ENCODE measurements around the gene GPR135. TPM values are rescaled to one million over a fixed set of nuclear protein-coding genes. Genes with fewer than 3 reads are reported as not detected.

GPR135 gene
- total and polyA plus RNA-seq, 2 of the 13 experiments (the other 11 are each of a cell fraction or from before 2014, with no cell fraction given): 0.46 to 1.3 TPM

DNA sequence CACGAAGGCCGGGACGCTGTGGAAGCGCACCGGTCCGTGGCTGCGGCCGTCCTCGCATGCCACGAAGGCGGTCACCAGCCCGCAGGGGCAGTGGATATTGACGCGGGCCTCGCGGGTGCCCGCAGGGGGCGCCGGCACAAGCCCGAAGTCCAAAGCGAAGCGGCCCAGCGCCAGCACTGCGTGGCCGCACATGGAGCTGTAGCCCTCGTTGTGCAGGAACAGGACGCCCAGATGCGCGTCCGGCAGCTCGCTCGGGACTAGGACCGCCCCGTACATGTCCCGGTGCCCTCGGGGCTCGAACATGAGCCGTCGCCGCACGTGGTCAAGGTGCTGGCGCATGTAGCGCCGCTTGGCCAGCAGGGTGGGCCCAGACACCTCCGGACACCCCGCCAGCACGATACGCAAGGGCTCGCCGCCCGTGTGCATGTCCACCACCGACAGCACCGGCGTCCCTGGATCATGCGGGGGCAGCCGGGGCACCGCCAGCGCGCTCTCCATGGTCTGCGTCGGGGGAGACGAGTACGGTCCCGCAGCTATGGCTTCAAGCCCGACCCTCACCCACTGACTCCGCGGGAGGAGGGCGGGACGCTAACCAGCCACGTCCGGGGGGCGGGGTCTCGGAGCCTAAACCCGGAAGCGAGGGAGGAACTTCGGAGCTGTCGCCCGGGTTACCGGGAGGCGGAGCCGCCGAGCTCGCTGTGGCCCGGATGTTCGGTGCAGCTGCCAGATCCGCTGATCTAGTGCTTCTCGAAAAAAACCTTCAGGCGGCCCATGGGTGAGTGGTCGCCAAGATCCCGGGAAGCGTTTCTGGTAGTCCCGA lies 18.8 kb upstream of the GPR135 start, which contains the start of the genes JKAMP and L3HYPDH (continued):
- TF ChIP-seq ESRRA (CRISPR knock-in tag; IDR thresholded peaks at IDR 0.05; ENCODE audit: low read depth) (peak; percentile 54), KDM3A (CRISPR knock-in tag; IDR thresholded peaks at IDR 0.05; ENCODE audit: low read depth) (peak; percentile 87), ZFP1 (CRISPR knock-in tag; IDR thresholded peaks at IDR 0.05) (no peak), KLF15 (CRISPR knock-in tag; IDR thresholded peaks at IDR 0.05; ENCODE audit: borderline replicate concordance) (peak; percentile 98; the same call in 1 of the 2 replicates), PAF1 (CRISPR knock-in tag; IDR thresholded peaks at IDR 0.05) (no peak), CBFB (CRISPR knock-in tag; IDR thresholded peaks at IDR 0.05) (peak; percentile 70), CBX1 (IDR thresholded peaks at IDR 0.05; ENCODE audit: low read depth) (peak; percentile 89), ZNF317 (CRISPR knock-in tag; IDR thresholded peaks at IDR 0.05) (peak; percentile 82), SALL1 (CRISPR knock-in tag; IDR thresholded peaks at IDR 0.05) (peak; percentile 90), ZNF788 (CRISPR knock-in tag; IDR thresholded peaks at IDR 0.05; ENCODE audit: borderline replicate concordance) (peak; percentile 94; the same call in 1 of the 2 replicates), GATA4 (IDR thresholded peaks at IDR 0.05; ENCODE audit: borderline replicate concordance, low read depth) (peak; percentile 87), MBNL3 (CRISPR knock-in tag; conservative IDR thresholded peaks at IDR 0.05) (no peak), ZNF230 (CRISPR knock-in tag; IDR thresholded peaks at IDR 0.05) (peak; percentile 95), GZF1 (CRISPR knock-in tag; IDR thresholded peaks at IDR 0.05) (peak; percentile 92), ZNF337 (CRISPR knock-in tag; IDR thresholded peaks at IDR 0.05; ENCODE audit: borderline replicate concordance, low read depth) (peak; percentile 73; the same call in 1 of the 2 replicates), ISX (CRISPR knock-in tag; conservative IDR thresholded peaks at IDR 0.05) (peak; percentile 96), ZNF816 (CRISPR knock-in tag; IDR thresholded peaks at IDR 0.05; ENCODE audit: borderline replicate concordance) (peak; percentile 91), FOXC1 (CRISPR knock-in tag; IDR thresholded peaks at IDR 0.05; ENCODE audit: borderline replicate concordance) (peak; percentile 99)
- TF ChIP-seq, protein P1, sequence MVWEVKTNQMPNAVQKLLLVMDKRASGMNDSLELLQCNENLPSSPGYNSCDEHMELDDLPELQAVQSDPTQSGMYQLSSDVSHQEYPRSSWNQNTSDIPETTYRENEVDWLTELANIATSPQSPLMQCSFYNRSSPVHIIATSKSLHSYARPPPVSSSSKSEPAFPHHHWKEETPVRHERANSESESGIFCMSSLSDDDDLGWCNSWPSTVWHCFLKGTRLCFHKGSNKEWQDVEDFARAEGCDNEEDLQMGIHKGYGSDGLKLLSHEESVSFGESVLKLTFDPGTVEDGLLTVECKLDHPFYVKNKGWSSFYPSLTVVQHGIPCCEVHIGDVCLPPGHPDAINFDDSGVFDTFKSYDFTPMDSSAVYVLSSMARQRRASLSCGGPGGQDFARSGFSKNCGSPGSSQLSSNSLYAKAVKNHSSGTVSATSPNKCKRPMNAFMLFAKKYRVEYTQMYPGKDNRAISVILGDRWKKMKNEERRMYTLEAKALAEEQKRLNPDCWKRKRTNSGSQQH (CRISPR knock-in tag; IDR thresholded peaks at IDR 0.05; ENCODE audit: low read depth): 0 out of 2 replicates have a peak, but pooled peaks have one; percentile 49
- TF ChIP-seq, protein P2, sequence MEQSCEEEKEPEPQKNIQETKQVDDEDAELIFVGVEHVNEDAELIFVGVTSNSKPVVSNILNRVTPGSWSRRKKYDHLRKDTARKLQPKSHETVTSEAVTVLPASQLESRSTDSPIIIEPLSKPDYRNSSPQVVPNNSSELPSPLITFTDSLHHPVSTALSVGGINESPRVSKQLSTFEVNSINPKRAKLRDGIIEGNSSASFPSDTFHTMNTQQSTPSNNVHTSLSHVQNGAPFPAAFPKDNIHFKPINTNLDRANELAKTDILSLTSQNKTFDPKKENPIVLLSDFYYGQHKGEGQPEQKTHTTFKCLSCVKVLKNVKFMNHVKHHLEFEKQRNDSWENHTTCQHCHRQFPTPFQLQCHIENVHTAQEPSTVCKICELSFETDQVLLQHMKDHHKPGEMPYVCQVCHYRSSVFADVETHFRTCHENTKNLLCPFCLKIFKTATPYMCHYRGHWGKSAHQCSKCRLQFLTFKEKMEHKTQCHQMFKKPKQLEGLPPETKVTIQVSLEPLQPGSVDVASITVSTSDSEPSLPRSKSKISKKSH (CRISPR knock-in tag; IDR thresholded peaks at IDR 0.05; ENCODE audit: borderline replicate concordance): peak; percentile 94
- TF ChIP-seq, protein P3, sequence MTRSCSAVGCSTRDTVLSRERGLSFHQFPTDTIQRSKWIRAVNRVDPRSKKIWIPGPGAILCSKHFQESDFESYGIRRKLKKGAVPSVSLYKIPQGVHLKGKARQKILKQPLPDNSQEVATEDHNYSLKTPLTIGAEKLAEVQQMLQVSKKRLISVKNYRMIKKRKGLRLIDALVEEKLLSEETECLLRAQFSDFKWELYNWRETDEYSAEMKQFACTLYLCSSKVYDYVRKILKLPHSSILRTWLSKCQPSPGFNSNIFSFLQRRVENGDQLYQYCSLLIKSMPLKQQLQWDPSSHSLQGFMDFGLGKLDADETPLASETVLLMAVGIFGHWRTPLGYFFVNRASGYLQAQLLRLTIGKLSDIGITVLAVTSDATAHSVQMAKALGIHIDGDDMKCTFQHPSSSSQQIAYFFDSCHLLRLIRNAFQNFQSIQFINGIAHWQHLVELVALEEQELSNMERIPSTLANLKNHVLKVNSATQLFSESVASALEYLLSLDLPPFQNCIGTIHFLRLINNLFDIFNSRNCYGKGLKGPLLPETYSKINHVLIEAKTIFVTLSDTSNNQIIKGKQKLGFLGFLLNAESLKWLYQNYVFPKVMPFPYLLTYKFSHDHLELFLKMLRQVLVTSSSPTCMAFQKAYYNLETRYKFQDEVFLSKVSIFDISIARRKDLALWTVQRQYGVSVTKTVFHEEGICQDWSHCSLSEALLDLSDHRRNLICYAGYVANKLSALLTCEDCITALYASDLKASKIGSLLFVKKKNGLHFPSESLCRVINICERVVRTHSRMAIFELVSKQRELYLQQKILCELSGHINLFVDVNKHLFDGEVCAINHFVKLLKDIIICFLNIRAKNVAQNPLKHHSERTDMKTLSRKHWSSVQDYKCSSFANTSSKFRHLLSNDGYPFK (CRISPR knock-in tag; IDR thresholded peaks at IDR 0.05; ENCODE audit: borderline replicate concordance): peak; percentile 92
- TF ChIP-seq, protein P4, sequence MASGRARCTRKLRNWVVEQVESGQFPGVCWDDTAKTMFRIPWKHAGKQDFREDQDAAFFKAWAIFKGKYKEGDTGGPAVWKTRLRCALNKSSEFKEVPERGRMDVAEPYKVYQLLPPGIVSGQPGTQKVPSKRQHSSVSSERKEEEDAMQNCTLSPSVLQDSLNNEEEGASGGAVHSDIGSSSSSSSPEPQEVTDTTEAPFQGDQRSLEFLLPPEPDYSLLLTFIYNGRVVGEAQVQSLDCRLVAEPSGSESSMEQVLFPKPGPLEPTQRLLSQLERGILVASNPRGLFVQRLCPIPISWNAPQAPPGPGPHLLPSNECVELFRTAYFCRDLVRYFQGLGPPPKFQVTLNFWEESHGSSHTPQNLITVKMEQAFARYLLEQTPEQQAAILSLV (CRISPR knock-in tag; IDR thresholded peaks at IDR 0.05; ENCODE audit: borderline replicate concordance): no peak; the same call in 1 of the 2 replicates
- TF ChIP-seq, protein P5, sequence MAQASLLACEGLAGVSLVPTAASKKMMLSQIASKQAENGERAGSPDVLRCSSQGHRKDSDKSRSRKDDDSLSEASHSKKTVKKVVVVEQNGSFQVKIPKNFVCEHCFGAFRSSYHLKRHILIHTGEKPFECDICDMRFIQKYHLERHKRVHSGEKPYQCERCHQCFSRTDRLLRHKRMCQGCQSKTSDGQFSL (CRISPR knock-in tag; IDR thresholded peaks at IDR 0.05): peak; percentile 62; the same call in 1 of the 2 replicates

Measured in HepG2 (cell line).